Measurements from ENCODE around the gene TMEM63A.
"Not testable (repeated sequence)": the region's sequence is repeated elsewhere in the genome, so short reads cannot be mapped to it uniquely, and the experiment has no call there.

The TMEM63A gene

GRCh38 chr1:225816643-225817538 is 65.3 kb downstream of the TMEM63A start:
- no peak for DNase-seq

DNA sequence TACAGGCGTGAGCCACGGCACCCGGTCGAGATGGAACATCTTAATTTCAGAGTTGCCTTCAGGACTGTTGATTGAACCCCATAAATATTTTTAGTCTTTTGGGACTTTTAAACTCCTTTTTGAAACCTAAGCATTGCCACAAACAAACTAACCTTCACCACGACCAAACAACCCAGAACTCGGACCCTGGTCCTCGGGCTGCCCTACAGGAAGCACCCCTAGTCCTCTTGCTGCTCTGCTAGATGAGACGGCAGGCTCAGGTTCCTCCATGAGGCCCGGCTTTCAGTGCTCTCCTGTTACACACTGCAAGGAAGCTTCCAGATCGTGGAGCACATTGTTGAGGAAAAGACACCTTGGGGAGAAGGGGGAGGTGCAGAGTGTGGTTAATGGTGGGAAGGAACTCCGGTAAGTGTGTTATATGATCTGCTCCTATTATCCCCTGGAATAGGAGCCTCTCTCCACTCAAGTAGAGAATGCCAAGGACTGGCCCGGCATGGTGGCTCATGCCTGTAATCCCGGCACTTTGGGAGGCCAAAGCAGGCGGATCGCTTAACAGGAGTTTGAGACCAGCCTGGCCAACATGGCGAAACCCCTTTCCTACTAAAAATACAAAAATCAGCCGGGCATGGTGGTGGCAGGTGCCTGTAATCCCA is 66.5 kb downstream of the TMEM63A start:
- DNase-seq: no peak

DNA sequence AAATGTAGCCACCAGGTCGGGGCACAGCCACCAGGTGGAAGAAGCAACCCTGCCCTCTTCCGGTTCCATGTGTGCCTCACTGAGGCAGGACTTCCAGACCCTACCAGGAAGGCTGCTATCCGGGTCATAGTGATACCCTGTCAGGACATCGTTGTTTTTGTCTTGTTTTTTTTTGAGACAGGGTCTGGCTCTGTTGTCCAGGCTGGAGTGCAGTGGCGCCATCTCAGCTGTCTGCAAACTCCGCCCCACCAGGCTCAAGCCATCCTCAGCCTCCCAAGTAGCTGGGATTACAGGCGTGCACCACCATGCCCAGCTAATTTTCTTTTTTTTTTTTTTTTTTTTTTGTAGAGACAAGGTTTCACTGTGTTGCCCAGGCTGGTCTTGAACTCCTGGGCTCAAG is 67.1 kb downstream of the TMEM63A start:
- DNase-seq: not testable (repeated sequence)

GRCh38 chr1:225814381-225814780 is 67.8 kb downstream of the TMEM63A start:
- no peak for DNase-seq

GRCh38 chr1:225813214-225813964 is 68.8 kb downstream of the TMEM63A start:
- DNase-seq: no peak

- no peak for DNase-seq
Observed at GRCh38 chr1:225812488-225813213, 69.5 kb downstream of the TMEM63A start.

DNA sequence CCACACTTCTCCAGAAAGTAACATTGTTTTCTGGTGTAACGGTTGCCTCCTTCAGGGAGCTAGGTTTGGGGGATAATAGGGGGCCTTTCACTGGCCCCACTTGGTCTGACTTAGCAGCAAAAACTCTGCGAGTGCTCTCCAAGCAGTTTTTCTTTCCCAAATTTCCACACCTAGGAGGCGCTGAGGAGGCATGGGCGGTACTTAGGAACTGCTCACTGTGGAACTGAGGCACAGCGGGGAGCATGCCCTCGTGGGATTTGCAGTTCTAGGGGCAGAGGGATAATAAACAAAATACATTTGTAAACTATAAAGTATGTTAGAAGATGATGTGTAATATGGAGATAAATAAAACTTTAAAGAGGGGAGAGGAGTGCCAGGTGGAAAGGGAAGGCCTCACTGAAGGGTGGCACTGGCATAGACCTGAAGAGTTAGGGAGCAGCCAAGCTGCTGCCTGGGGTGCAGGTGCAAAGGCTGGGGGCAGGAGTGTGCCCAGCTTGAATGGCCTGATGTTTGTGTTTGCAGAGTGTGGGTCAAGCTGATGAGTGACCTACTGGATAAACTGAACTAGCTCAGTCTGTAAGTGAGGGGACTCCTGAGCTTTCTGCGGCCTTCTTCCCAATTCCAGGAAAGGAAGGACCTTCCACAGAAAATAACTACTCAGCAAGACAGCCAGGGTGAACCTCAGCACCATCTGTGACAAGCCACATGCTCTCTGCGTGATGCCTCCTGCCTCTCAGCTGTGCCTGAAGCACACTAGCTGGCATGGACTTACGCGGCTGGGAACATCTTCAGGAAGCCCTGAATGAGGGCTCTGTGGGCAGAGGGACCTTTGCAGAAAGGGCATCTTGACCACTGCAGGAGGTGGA is 70.3 kb downstream of the TMEM63A start:
- no peak for DNase-seq

DNA sequence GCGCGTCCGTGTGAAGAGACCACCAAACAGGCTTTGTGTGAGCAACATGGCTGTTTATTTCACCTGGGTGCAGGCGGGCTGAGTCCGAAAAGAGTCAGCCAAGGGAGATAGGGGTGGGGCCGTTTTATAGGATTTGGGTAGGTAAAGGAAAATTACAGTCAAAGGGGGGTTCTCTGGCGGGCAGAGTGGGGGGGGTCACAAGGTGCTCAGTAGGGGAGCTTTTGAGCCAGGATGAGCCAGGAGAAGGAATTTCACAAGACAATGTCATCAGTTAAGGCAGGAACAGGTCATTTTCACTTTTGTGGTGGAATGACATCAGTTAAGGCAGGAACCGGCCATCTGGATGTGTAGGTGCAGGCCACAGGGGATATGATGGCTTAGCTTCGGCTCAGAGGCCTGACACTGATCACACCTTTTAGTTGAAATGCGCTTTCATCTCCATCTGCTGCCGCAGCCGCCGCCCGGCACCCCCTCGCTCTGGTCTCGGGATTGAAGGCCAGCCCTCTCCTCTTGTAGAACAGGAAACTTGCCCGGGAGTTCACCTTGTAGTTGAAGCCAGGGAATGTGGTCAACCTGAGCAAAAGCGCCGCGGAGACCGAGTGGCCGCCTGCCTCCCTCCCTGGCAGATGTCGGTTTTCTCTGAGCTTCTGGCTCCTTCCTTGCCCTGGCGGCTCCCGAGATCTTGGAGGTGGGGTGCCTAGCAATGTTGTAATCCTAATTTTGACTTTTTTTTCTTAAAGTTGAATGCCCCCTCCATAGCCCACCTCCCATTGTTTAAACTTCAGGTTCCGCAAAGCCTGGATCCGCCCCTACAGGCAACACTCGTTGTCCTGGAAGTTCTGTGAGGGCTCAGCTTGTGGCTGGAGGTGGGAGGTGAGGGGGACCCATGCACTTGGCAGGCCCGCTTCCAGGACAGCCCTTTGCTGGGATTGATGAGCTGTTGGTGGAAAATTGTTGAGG is 71.3 kb downstream of the TMEM63A start:
- not testable (repeated sequence) for DNase-seq

GRCh38 chr1:225809842-225810578 is 72.2 kb downstream of the TMEM63A start, which contains the start of gene EPHX1:
EPHX1 (plus strand) TSS chr1:225810124; CDS start chr1:225828730, 18,606 bp downstream.
- DNase-seq: peak; percentile 41

DNA sequence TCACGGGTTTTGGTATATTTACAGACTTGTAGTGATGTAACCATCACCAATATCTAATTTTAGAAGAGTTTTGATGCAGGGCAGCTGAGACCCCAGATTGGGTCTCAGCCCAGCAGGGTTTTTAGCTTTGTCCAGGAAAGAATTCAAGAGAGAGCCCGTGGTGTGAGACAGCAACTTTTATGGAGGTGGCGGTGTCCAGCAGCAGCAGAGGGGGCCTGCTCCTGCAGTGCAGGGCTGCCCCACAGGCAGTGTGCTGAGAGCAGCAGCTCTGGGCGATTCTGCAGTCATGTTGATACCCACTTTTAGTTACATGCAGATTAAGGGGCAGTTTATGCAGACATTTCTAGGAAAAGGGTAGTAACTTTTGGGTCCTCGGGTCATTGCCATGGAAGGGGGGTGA is 74.0 kb downstream of the TMEM63A start:
- DNase-seq: no peak

DNA sequence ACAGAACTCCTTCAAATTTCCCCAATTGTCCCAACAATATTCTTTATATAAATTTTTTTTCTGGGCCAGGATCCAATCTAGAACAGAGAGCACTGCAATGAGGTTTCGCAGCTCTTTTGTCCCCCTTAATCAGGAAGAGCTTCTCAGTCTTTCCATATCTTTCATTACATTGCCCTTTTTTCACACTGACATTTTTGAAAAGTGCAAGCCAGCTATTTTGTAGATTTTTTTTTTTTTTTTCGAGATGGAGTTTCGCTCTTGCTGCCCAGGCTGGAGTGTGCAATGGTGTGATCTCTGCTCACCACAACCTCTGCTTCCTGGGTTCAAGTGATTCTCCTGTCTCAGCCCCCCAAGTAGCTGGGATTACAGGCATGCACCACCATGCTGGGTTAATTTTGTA is 75.4 kb downstream of the TMEM63A start:
- not testable (repeated sequence) for DNase-seq

- DNase-seq: no peak
Observed at GRCh38 chr1:225806249-225806648, 75.9 kb downstream of the TMEM63A start.

DNA sequence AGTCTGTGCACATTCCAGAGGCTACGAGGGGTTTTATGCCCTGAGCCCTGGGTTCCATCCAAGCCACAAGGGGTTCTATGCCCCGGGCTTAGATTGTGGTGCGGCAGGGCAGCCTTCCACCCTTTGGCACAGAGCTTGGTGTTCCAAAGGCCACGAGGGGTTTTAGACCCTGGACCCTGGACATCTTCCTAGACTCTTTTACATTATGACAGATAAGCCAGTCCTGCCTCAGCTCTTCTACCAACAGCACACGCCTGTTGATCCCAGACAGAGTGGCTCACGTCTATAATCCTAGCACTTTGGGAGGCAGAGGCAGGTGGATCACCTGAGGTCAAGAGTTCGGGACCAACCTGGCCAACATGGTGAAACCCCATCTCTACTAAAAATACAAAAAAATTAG is 81.0 kb downstream of the TMEM63A start:
- DNase-seq: not testable (repeated sequence)

- DNase-seq: not testable (repeated sequence)
Observed at GRCh38 chr1:225796097-225796496, 86.1 kb downstream of the TMEM63A start.
